Measurements from ENCODE around the gene NCKAP1. TPM values are rescaled to one million over a fixed set of nuclear protein-coding genes. Genes with fewer than 3 reads are reported as not detected.

NCKAP1 gene
- total RNA-seq, 2 donors from 2014 or later, result 19.8 to 59.9 TPM

DNA sequence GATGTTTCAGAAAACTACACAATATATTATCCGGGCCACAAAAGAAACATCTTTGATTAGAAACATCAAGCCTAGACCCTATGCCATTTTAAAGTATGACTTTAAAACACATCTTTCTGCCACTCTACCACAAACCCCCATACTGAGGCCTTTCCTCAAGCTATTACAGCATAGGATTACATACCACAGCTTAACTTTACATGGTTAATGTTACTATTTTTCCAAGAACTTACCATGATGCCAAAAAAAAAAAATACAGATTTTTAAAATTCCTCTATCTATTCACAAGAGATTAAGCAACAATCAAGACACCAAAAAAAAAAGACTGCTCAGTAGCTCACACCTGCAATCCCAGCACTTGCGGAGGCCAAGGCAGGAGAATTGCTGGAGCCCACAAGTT is 9.0 kb downstream of the NCKAP1 start:
- Histone ChIP-seq H3K27me3 (no peaks in the 10 kb centered on the region), H3K9me3 (no peaks in the 10 kb centered on the region), H3K27ac (no peak overlapping the region), H3K4me3 (no peak overlapping the region), H3K36me3 (replicated peaks in 1 of 2; ENCODE audit: insufficient read depth in 1 of 2, low read depth in 2 of 2) (no peaks in the 10 kb centered on the region), H3K4me1 (peaks cover 61% of the 10 kb centered on the region)
- intact Hi-C loops (cut with DNase I), result no loop called here
- WGBS, 2 donors, result 84 to 96% methylated on average over 2 of the region's 2 CpGs
- no peak for ATAC-seq
- DNase-seq, result no peak
- TF ChIP-seq, protein P1, sequence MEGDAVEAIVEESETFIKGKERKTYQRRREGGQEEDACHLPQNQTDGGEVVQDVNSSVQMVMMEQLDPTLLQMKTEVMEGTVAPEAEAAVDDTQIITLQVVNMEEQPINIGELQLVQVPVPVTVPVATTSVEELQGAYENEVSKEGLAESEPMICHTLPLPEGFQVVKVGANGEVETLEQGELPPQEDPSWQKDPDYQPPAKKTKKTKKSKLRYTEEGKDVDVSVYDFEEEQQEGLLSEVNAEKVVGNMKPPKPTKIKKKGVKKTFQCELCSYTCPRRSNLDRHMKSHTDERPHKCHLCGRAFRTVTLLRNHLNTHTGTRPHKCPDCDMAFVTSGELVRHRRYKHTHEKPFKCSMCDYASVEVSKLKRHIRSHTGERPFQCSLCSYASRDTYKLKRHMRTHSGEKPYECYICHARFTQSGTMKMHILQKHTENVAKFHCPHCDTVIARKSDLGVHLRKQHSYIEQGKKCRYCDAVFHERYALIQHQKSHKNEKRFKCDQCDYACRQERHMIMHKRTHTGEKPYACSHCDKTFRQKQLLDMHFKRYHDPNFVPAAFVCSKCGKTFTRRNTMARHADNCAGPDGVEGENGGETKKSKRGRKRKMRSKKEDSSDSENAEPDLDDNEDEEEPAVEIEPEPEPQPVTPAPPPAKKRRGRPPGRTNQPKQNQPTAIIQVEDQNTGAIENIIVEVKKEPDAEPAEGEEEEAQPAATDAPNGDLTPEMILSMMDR (IDR thresholded peaks at IDR 0.05), result no peak
- TF ChIP-seq POLR2A (IDR thresholded peaks at IDR 0.05), result no peak

DNA sequence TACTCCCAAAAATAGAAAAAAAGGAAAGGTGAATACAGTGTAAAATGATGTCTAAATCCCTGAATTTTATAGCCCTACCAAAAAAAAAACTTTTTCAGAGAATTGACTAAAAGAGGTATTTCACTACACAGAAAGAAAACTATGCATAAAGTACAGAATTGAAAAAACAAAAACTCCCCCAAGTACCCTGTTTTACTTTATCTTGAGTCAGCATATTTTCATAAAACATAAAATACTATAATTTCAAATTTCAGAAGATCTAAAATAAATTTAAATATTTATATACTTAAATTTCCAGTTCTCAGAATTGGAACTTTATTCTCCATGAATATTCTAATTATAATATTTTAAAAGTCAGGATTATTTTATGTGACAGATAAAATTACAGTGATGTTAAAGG is 10.1 kb downstream of the NCKAP1 start:
- intact Hi-C loops (cut with DNase I), result no loop called here
- Histone ChIP-seq H3K4me1 (peaks cover 52% of the 10 kb centered on the region), H3K9me3 (no peaks in the 10 kb centered on the region), H3K27ac (no peak overlapping the region), H3K27me3 (no peaks in the 10 kb centered on the region), H3K4me3 (no peak overlapping the region), H3K36me3 (replicated peaks in 1 of 2; ENCODE audit: insufficient read depth in 1 of 2, low read depth in 2 of 2) (no peaks in the 10 kb centered on the region)
- TF ChIP-seq, protein P1 (IDR thresholded peaks at IDR 0.05), result no peak
- no peak for TF ChIP-seq POLR2A (IDR thresholded peaks at IDR 0.05)
- no peak for ATAC-seq
- DNase-seq, result no peak

DNA sequence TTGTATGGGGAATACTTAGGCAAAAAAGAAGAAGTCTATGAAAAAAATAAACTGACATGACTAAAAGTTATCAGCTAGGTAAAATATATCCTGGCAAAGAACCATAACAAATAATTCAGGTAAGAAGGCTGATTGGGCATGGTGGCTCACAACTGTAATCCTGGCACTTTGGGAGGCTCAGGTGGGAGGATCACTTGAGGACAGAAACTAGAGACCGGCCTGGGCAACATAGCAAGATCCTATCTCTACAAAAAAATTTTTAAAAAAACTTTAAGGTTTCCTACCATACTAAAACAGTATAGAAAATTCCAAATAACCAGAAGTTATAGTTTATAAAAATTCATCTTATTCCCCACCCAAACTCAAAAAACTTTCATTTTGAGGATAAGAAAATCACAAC is 10.8 kb downstream of the NCKAP1 start:
- Histone ChIP-seq H3K27me3 (no peaks in the 10 kb centered on the region), H3K36me3 (replicated peaks in 1 of 2; ENCODE audit: insufficient read depth in 1 of 2, low read depth in 2 of 2) (no peaks in the 10 kb centered on the region), H3K27ac (no peak overlapping the region), H3K4me3 (no peak overlapping the region), H3K9me3 (no peaks in the 10 kb centered on the region), H3K4me1 (peaks cover 46% of the 10 kb centered on the region)
- TF ChIP-seq, protein P1 (IDR thresholded peaks at IDR 0.05), result no peak
- no peak for TF ChIP-seq POLR2A (IDR thresholded peaks at IDR 0.05)
- DNase-seq (no peak), ATAC-seq (no peak)
- 92 to 100% methylated on average over 1 of the region's 1 CpG for WGBS, 2 donors
- intact Hi-C loops (cut with DNase I), result no loop called here

DNA sequence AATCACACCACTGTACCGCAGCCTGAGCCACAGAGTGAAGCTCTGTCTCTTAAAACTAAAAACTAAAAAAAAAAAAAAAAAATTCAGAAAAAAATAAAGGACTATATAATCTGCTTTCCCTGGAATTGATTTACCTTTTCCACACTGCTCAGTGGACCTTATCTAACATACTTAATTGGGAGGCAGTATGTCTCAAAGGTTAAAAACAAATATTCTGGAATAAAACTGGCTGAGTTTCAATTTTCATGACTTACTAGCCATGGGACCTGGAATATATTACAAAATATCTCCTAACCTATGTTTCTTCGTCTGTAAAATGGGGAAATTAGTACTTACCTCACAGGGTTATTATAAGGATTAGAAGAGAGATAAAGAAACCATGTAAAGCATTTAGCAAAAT is 11.8 kb downstream of the NCKAP1 start:
- intact Hi-C loops (cut with DNase I), result no loop called here
- Histone ChIP-seq H3K4me3 (no peak overlapping the region), H3K27me3 (no peaks in the 10 kb centered on the region), H3K4me1 (peaks cover 36% of the 10 kb centered on the region), H3K27ac (no peak overlapping the region), H3K9me3 (no peaks in the 10 kb centered on the region), H3K36me3 (replicated peaks in 1 of 2; ENCODE audit: insufficient read depth in 1 of 2, low read depth in 2 of 2) (peaks cover 0 to 2% of the 10 kb centered on the region in 2 donors)
- TF ChIP-seq, protein P1 (IDR thresholded peaks at IDR 0.05), result no peak
- TF ChIP-seq POLR2A (IDR thresholded peaks at IDR 0.05), result no peak
- no peak for ATAC-seq
- no peak for DNase-seq
- WGBS, 2 donors, result 60 to 67% methylated on average over 2 of the region's 2 CpGs

DNA sequence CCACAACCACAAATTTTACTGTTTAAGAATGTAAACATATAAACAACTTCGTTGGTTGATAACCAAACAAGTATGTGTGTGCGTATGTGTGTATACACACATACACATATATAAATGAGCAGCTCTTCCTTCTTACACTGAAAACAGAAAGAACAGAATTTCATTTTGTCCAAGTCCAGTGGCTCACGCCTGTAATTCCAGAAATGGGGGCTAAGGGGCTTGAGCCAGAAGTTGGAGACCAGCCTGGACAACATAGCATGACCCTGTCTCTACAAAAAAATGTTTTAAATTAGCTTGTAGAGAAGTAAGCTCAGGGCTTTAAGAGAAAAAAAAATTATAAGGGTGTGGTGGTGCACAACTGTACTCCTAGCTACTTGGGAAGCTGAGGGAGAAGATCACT is 12.3 kb downstream of the NCKAP1 start:
- ATAC-seq (no peak), DNase-seq (no peak)
- H3K4me3 ChIP-seq, result no peak overlapping the region
- no peaks in the 10 kb centered on the region for H3K9me3 ChIP-seq
- no peak overlapping the region for H3K27ac ChIP-seq
- 92% methylated on average over 3 of the region's 3 CpGs for WGBS, 2 donors
- peaks cover 0 to 6% of the 10 kb centered on the region in 2 donors for H3K36me3 ChIP-seq (replicated peaks in 1 of 2; ENCODE audit: insufficient read depth in 1 of 2, low read depth in 2 of 2)
- peaks cover 32% of the 10 kb centered on the region for H3K4me1 ChIP-seq
- intact Hi-C loops (cut with DNase I), result no loop called here
- TF ChIP-seq, protein P1 (IDR thresholded peaks at IDR 0.05), result no peak
- no peak for TF ChIP-seq POLR2A (IDR thresholded peaks at IDR 0.05)
- H3K27me3 ChIP-seq, result no peaks in the 10 kb centered on the region

All from body of pancreas (tissue), 4 donors.